ENCODE results near the gene KCNMA1. TPM values are rescaled to one million over a fixed set of nuclear protein-coding genes. Genes with fewer than 3 reads are reported as not detected.

Gene KCNMA1
- total and polyA plus RNA-seq, 5 donors: 1.5 to 6.1 (median 3.3) TPM

- no peak for DNase-seq
- intact Hi-C loops (cut with DNase I): no loop called here
- 86% methylated on average over 2 of the region's 2 CpGs for WGBS
Observed at GRCh38 chr10:77504196-77504872, 133.3 kb downstream of the KCNMA1 start.

DNA sequence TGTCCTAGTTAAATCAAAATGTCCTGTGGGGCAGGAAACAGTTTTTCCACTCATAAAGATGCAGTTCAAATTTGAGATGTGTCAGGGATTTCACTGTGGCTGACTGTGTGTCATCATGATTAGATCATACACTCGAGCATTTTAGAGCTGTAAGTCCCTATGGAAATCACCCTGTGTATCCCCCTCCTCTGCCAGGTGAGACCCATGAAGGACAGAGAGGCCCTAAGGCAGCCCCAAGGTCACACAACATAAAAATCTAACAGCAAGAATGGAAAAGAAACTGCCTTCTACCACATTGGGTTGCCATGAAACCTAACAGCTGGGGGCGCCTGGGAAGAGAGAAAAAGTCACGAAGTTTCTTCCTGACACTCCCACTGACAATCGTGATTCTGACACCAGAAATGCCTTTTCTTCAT, 135.8 kb downstream of the KCNMA1 start:
- H3K27me3 ChIP-seq (ENCODE audit: control insufficient read depth, insufficient read depth): no peaks in the 10 kb centered on the region
- no peaks in the 10 kb centered on the region for H3K9me3 ChIP-seq (ENCODE audit: control insufficient read depth, low read length)
- H3K4me1 ChIP-seq (ENCODE audit: control insufficient read depth, insufficient read depth, low read length): no peaks in the 10 kb centered on the region
- no peak overlapping the region for H3K4me3 ChIP-seq (ENCODE audit: low read length)
- 48% methylated on average over 4 of the region's 4 CpGs for WGBS
- no peak overlapping the region for H3K27ac ChIP-seq (ENCODE audit: low read length)
- ATAC-seq (no peak), DNase-seq (no peak)
- intact Hi-C loops (cut with DNase I): no loop called here

More at GRCh38 chr10:77504196-77504872, 133.3 kb downstream of the KCNMA1 start:
- Histone ChIP-seq H3K27ac (ENCODE audit: low read length) (no peak overlapping the region), H3K4me3 (ENCODE audit: low read length) (no peak overlapping the region), H3K4me1 (ENCODE audit: control insufficient read depth, insufficient read depth, low read length) (no peaks in the 10 kb centered on the region), H3K9me3 (ENCODE audit: control insufficient read depth, low read length) (no peaks in the 10 kb centered on the region), H3K27me3 (ENCODE audit: control insufficient read depth, insufficient read depth) (no peaks in the 10 kb centered on the region)
- ATAC-seq: no peak

DNA sequence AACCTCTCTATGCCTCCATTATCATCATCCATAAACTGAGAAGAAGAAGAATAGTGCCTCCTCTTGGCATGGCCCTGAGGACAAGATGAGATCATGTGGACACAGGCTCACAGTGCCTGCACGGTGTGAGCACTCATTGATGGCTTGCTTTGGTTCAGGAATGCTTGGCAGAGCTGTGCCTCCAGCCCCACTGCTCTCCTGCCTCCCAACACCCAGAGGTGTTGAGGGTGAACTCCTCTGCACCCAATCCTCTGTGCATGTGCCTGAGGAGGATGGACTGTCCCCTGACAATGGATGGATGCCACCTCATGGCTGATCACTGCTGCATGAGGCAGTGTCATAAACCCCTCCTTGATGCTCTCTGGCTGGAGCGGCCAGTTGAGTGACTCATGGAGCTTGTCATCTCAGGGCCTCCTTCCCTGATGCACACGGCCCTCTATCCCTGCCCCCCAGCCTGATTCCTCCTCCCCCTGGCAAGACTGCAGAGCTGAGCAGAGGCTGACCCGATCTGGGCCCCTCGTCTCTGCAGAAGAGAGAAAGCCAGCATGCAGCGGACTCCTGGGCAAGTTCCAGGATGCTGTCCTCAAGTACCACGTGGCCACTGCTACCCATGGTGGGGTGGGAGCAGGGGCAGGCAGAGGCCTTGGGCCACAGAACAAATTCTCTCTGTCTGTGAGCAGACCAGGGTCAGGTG, 136.3 kb downstream of the KCNMA1 start:
- no peaks in the 10 kb centered on the region for H3K4me1 ChIP-seq (ENCODE audit: control insufficient read depth, insufficient read depth, low read length)
- intact Hi-C loops (cut with DNase I): no loop called here
- no peaks in the 10 kb centered on the region for H3K27me3 ChIP-seq (ENCODE audit: control insufficient read depth, insufficient read depth)
- DNase-seq: peak; percentile 18 to 65 (median 58)
- H3K9me3 ChIP-seq (ENCODE audit: control insufficient read depth, low read length): no peaks in the 10 kb centered on the region
- H3K4me3 ChIP-seq (ENCODE audit: low read length): no peak overlapping the region
- WGBS: 36% methylated on average over 7 of the region's 7 CpGs
- ATAC-seq: peak; percentile 51 to 63
- no peak overlapping the region for H3K27ac ChIP-seq (ENCODE audit: low read length)

DNA sequence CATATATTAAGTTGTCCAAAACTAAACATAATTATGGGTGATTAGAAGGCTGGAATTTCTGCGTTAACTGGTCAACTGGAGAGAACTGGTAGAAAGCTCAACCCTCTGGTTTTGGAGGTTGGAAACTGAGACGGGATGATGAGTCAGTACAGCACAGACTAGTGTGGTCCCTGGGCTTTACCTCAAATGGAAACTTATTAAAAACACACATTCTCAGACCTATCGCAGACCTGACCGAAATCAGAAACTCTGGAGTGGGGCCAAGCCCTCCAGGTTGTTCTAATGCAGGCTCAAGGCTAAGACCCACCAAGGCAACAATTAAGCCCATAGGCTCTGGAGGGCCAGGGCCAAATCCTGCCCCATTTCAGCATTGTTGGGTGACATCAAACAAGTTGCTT, 136.9 kb downstream of the KCNMA1 start:
- Histone ChIP-seq H3K27ac (ENCODE audit: low read length) (no peak overlapping the region), H3K27me3 (ENCODE audit: control insufficient read depth, insufficient read depth) (no peaks in the 10 kb centered on the region), H3K9me3 (ENCODE audit: control insufficient read depth, low read length) (no peaks in the 10 kb centered on the region), H3K4me3 (ENCODE audit: low read length) (no peak overlapping the region), H3K4me1 (ENCODE audit: control insufficient read depth, insufficient read depth, low read length) (no peaks in the 10 kb centered on the region)
- no peak for DNase-seq
- 94% methylated on average over 4 of the region's 4 CpGs for WGBS
- no peak for ATAC-seq
- intact Hi-C loops (cut with DNase I): no loop called here

- H3K27me3 ChIP-seq (ENCODE audit: control insufficient read depth, insufficient read depth): no peaks in the 10 kb centered on the region
- intact Hi-C loops (cut with DNase I): no loop called here
- ATAC-seq (no peak), DNase-seq (no peak)
- no peak overlapping the region for H3K27ac ChIP-seq (ENCODE audit: low read length)
- H3K4me3 ChIP-seq (ENCODE audit: low read length): no peak overlapping the region
- no peaks in the 10 kb centered on the region for H3K4me1 ChIP-seq (ENCODE audit: control insufficient read depth, insufficient read depth, low read length)
- H3K9me3 ChIP-seq (ENCODE audit: control insufficient read depth, low read length): no peaks in the 10 kb centered on the region
- WGBS: 68% methylated on average over 2 of the region's 2 CpGs
Observed at GRCh38 chr10:77498829-77499228, 138.8 kb downstream of the KCNMA1 start.

DNA sequence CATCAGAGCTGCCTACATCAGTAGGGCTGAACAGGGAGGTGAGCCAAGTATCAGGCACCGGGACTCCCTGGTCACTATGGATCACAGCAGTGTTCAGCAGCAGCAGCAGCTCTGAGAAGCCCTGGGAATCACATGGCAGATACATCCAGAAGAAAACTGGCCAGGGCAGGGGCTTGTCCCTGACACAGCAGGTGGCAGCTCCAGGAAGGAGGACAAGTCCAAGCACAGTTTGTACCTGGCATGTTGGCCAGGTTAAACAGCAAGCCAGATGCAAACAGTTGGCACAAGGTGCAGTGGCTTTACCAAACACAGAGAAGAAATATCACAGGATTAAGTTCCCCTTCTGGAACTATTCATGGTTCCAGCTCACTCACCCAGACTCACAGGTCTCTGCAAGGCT, 139.4 kb downstream of the KCNMA1 start:
- 62% methylated on average over 1 of the region's 1 CpG for WGBS
- DNase-seq (no peak), ATAC-seq (no peak)
- Histone ChIP-seq H3K4me1 (ENCODE audit: control insufficient read depth, insufficient read depth, low read length) (no peaks in the 10 kb centered on the region), H3K4me3 (ENCODE audit: low read length) (no peak overlapping the region), H3K9me3 (ENCODE audit: control insufficient read depth, low read length) (no peaks in the 10 kb centered on the region), H3K27ac (ENCODE audit: low read length) (no peak overlapping the region), H3K27me3 (ENCODE audit: control insufficient read depth, insufficient read depth) (no peaks in the 10 kb centered on the region)
- intact Hi-C loops (cut with DNase I): no loop called here

DNA sequence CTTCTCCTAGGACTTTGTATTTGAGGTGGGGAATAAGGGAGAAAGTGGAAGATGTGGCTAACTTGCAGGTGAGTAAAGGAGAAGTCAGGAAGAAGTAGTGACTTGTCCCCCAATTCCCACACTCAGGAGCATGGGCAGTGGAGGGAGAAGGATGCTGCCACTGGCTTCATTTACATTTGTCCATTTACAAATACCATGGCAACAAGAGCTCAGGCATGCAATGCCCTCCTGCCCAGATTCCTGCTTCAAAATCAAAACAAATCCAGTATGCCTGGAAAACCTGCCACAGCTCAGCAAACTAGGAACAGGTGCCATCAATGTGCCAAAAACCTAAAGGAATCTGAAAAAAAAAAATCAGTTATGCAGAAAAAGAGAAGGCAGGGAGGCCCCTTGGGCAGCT, 139.9 kb downstream of the KCNMA1 start:
- Histone ChIP-seq H3K9me3 (ENCODE audit: control insufficient read depth, low read length) (no peaks in the 10 kb centered on the region), H3K4me1 (ENCODE audit: control insufficient read depth, insufficient read depth, low read length) (no peaks in the 10 kb centered on the region), H3K4me3 (ENCODE audit: low read length) (no peak overlapping the region), H3K27ac (ENCODE audit: low read length) (no peak overlapping the region), H3K27me3 (ENCODE audit: control insufficient read depth, insufficient read depth) (no peaks in the 10 kb centered on the region)
- intact Hi-C loops (cut with DNase I): no loop called here
- ATAC-seq: no peak
- DNase-seq: no peak

GRCh38 chr10:77496941-77497420, 140.6 kb downstream of the KCNMA1 start:
- Histone ChIP-seq H3K27me3 (ENCODE audit: control insufficient read depth, insufficient read depth) (no peaks in the 10 kb centered on the region), H3K9me3 (ENCODE audit: control insufficient read depth, low read length) (no peaks in the 10 kb centered on the region), H3K4me3 (ENCODE audit: low read length) (no peak overlapping the region), H3K4me1 (ENCODE audit: control insufficient read depth, insufficient read depth, low read length) (no peaks in the 10 kb centered on the region), H3K27ac (ENCODE audit: low read length) (no peak overlapping the region)
- intact Hi-C loops (cut with DNase I): no loop called here
- WGBS: 86% methylated on average over 3 of the region's 3 CpGs
- DNase-seq: no peak
- ATAC-seq: no peak

DNA sequence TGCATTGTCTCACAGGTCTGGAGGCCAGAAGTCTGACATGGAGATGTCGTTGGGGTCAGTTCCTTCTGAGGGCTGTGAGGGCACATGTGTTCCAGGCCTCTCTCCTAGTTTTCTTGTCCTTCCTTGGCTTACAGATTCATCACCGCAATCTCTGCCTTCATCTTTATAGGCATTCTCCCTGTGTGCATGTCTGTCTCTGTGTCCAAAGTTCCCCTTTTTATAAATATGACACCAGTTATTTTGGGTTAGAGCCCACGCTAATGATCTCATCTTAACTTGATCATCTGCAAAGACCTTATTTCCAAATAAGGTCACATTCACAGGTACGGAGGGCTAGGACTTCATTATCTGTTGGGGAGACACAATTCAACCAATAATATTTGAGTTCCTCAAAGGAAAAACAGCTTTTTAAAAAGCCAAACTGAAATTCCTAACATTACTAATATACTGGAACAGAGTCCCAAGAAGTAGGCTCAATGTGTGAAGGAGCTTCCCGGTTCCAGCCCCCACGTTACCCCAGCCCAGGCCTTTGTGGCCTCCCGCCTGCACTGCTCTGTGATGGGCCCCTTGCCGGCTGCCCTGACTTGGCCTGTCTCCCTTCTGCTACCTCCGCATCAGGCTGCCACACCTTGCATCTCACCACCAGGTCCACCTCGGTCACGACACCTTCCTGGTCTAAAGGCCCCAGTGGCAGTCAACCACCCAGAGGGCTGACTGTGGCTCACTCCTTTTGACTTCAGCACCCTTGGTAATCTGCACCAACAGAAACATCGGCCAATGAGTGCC, 142.7 kb downstream of the KCNMA1 start:
- no peaks in the 10 kb centered on the region for H3K4me1 ChIP-seq (ENCODE audit: control insufficient read depth, insufficient read depth, low read length)
- 86% methylated on average over 12 of the region's 12 CpGs for WGBS
- H3K27me3 ChIP-seq (ENCODE audit: control insufficient read depth, insufficient read depth): no peaks in the 10 kb centered on the region
- H3K27ac ChIP-seq (ENCODE audit: low read length): no peak overlapping the region
- no peak for ATAC-seq
- no peaks in the 10 kb centered on the region for H3K9me3 ChIP-seq (ENCODE audit: control insufficient read depth, low read length)
- no peak for DNase-seq
- intact Hi-C loops (cut with DNase I): loop anchor here in 1 of 4 donors (2.0 kb wide), 1 partner anchor 146 kb away; no protein-coding TSS in a partner anchor
- no peak overlapping the region for H3K4me3 ChIP-seq (ENCODE audit: low read length)

DNA sequence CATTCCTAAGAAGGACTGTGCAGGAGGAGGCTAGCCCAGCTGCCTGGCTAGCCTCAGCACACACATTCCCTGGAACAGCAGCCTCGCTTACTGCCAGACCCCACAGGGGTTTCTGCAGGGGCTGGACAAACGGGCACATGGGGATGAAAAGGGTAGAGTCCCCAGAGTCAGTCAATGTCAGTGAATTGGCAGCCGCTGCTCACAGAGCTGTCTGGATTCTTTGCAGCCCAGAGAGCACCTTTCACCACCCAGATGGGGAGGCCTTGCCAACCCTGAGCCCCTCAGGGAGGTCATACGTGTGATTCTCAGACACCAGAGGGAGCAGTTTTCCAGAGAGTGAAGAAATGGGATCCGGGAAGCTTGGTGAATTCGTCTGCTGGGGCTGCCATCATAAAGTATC, 143.3 kb downstream of the KCNMA1 start:
- WGBS: 52% methylated on average over 6 of the region's 6 CpGs

DNA sequence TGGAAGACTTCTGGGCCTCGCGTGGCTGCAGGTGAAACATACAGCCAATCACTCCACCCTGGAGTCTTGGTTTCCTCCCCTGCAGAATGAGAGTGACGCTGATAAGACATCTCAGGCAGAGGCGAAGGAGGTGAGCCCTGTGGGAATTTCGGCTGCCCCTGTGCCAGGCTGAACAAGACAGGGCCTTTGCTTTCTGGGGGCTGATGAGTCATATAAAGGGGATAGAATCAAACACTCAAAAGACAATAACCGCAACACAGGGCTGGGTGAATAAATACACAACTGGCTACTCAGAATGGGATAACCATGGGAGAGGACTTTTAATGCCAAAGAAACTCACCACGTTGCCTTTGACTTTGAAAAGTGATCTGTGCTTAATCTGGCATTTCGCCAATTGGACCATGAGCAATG, 143.8 kb downstream of the KCNMA1 start:
- Histone ChIP-seq H3K27ac (ENCODE audit: low read length) (no peak overlapping the region), H3K27me3 (ENCODE audit: control insufficient read depth, insufficient read depth) (no peaks in the 10 kb centered on the region), H3K4me3 (ENCODE audit: low read length) (no peak overlapping the region), H3K4me1 (ENCODE audit: control insufficient read depth, insufficient read depth, low read length) (no peaks in the 10 kb centered on the region), H3K9me3 (ENCODE audit: control insufficient read depth, low read length) (no peaks in the 10 kb centered on the region)
- ATAC-seq: no peak
- DNase-seq: no peak
- WGBS: 80% methylated on average over 8 of the region's 8 CpGs
- intact Hi-C loops (cut with DNase I): loop anchor here in 1 of 4 donors (2.0 kb wide), 1 partner anchor 147 kb away; no protein-coding TSS in a partner anchor

More for the DNA sequence above, 143.3 kb downstream of the KCNMA1 start:
- H3K27me3 ChIP-seq (ENCODE audit: control insufficient read depth, insufficient read depth): no peaks in the 10 kb centered on the region
- H3K27ac ChIP-seq (ENCODE audit: low read length): no peak overlapping the region
- intact Hi-C loops (cut with DNase I): loop anchor here in 1 of 4 donors (2.0 kb wide), 1 partner anchor 146 kb away; no protein-coding TSS in a partner anchor
- H3K9me3 ChIP-seq (ENCODE audit: control insufficient read depth, low read length): no peaks in the 10 kb centered on the region
- no peaks in the 10 kb centered on the region for H3K4me1 ChIP-seq (ENCODE audit: control insufficient read depth, insufficient read depth, low read length)
- no peak overlapping the region for H3K4me3 ChIP-seq (ENCODE audit: low read length)
- ATAC-seq (no peak), DNase-seq (no peak)

Measured in right cardiac atrium (tissue), 5 donors.